Stimulated activated effector memory CD8-positive, alpha-beta T cell treated with anti-CD3 and anti-CD28 coated beads, Interleukin-12 subunit alpha, Interleukin-12 subunit beta, amount 100 ng/mL, for 72 hours (primary cell): Measurements from ENCODE around the gene CDYL2.

Experiments used
- ATAC-seq: fragments of 150-1000 bp; cut with Tn5 transposase; 2 replicates; pipeline ENCODE4 v1.10.0; 2021
- DNase-seq, 2 donors: peaks; one replicate each; pipeline ENCODE4 v3.0.0; 2021 to 2022; ENCODE audit warnings: low spot score in 2 of 2
- H3K27ac Mint-ChIP-seq: one replicate; pipeline ENCODE4 v1.8.0; 2022; ENCODE audit warnings: mild to moderate bottlenecking, mixed read lengths
- H3K36me3 Mint-ChIP-seq: one replicate; pipeline ENCODE4 v1.8.0; 2022; ENCODE audit warnings: mild to moderate bottlenecking, mixed read lengths
- H3K4me1 Mint-ChIP-seq: one replicate; pipeline ENCODE4 v1.8.0; 2022; ENCODE audit warnings: mixed read lengths
- H3K4me3 Mint-ChIP-seq: one replicate; pipeline ENCODE4 v1.8.0; 2022; ENCODE audit warnings: mild to moderate bottlenecking, mixed read lengths
- H3K9me3 Mint-ChIP-seq: one replicate; pipeline ENCODE4 v1.8.0; 2022; ENCODE audit warnings: mixed read lengths

Gene CDYL2

GRCh38 chr16:80627108-80627507, 177.3 kb downstream of the CDYL2 start:
- Mint-ChIP-seq H3K36me3 (no peaks in the 10 kb centered on the region), H3K4me3 (no peak overlapping the region), H3K9me3 (no peaks in the 10 kb centered on the region), H3K4me1 (no peaks in the 10 kb centered on the region), H3K27ac (no peak overlapping the region)
- peak; percentile 42 for ATAC-seq
- no peak for DNase-seq

- no peak for DNase-seq
- ATAC-seq = no peak
- no peak overlapping the region for H3K4me3 Mint-ChIP-seq
- no peak overlapping the region for H3K27ac Mint-ChIP-seq
- H3K4me1 Mint-ChIP-seq = no peaks in the 10 kb centered on the region
- no peaks in the 10 kb centered on the region for H3K36me3 Mint-ChIP-seq
- H3K9me3 Mint-ChIP-seq = no peaks in the 10 kb centered on the region
Measured at GRCh38 chr16:80623376-80623775, 181.0 kb downstream of the CDYL2 start.

GRCh38 chr16:80622007-80622406, 182.4 kb downstream of the CDYL2 start:
- DNase-seq (no peak), ATAC-seq (no peak)
- Mint-ChIP-seq H3K36me3 (no peaks in the 10 kb centered on the region), H3K4me3 (no peak overlapping the region), H3K4me1 (no peaks in the 10 kb centered on the region), H3K27ac (no peak overlapping the region), H3K9me3 (no peaks in the 10 kb centered on the region)

- Mint-ChIP-seq H3K9me3 (no peaks in the 10 kb centered on the region), H3K27ac (no peak overlapping the region), H3K36me3 (no peaks in the 10 kb centered on the region), H3K4me1 (no peaks in the 10 kb centered on the region), H3K4me3 (no peak overlapping the region)
- DNase-seq = peak in 1 of 2 donors; percentile 26
- ATAC-seq = no peak
Measured at GRCh38 chr16:80620736-80621605, 183.4 kb downstream of the CDYL2 start.

- Mint-ChIP-seq H3K27ac (no peak overlapping the region), H3K4me3 (no peak overlapping the region), H3K4me1 (no peaks in the 10 kb centered on the region), H3K9me3 (no peaks in the 10 kb centered on the region), H3K36me3 (no peaks in the 10 kb centered on the region)
- DNase-seq (no peak), ATAC-seq (no peak)
Measured at GRCh38 chr16:80619824-80620223, 184.6 kb downstream of the CDYL2 start.

- H3K27ac Mint-ChIP-seq = no peak overlapping the region
- no peak for ATAC-seq
Measured at GRCh38 chr16:80618862-80619648, 185.3 kb downstream of the CDYL2 start.

GRCh38 chr16:80616362-80616761, 188.0 kb downstream of the CDYL2 start:
- Mint-ChIP-seq H3K4me1 (no peaks in the 10 kb centered on the region), H3K36me3 (no peaks in the 10 kb centered on the region), H3K9me3 (no peaks in the 10 kb centered on the region), H3K27ac (no peak overlapping the region), H3K4me3 (no peak overlapping the region)
- no peak for ATAC-seq
- DNase-seq = no peak

More at GRCh38 chr16:80618862-80619648, 185.3 kb downstream of the CDYL2 start:
- H3K36me3 Mint-ChIP-seq = no peaks in the 10 kb centered on the region
- H3K9me3 Mint-ChIP-seq = no peaks in the 10 kb centered on the region
- H3K4me3 Mint-ChIP-seq = no peak overlapping the region
- H3K4me1 Mint-ChIP-seq = no peaks in the 10 kb centered on the region
- no peak for DNase-seq

- no peak overlapping the region for H3K4me3 Mint-ChIP-seq
- H3K36me3 Mint-ChIP-seq = no peaks in the 10 kb centered on the region
- ATAC-seq = no peak
Measured at GRCh38 chr16:80615735-80616134, 188.7 kb downstream of the CDYL2 start.

GRCh38 chr16:80614908-80615671, 189.3 kb downstream of the CDYL2 start:
- no peak overlapping the region for H3K27ac Mint-ChIP-seq
- ATAC-seq (no peak), DNase-seq (no peak)
- no peaks in the 10 kb centered on the region for H3K9me3 Mint-ChIP-seq
- no peaks in the 10 kb centered on the region for H3K36me3 Mint-ChIP-seq
- no peak overlapping the region for H3K4me3 Mint-ChIP-seq
- H3K4me1 Mint-ChIP-seq = no peaks in the 10 kb centered on the region

More at GRCh38 chr16:80615735-80616134, 188.7 kb downstream of the CDYL2 start:
- no peaks in the 10 kb centered on the region for H3K9me3 Mint-ChIP-seq
- H3K4me1 Mint-ChIP-seq = no peaks in the 10 kb centered on the region
- no peak for DNase-seq
- H3K27ac Mint-ChIP-seq = no peak overlapping the region

GRCh38 chr16:80612461-80613017, 191.9 kb downstream of the CDYL2 start:
- ATAC-seq = no peak
- H3K36me3 Mint-ChIP-seq = no peaks in the 10 kb centered on the region
- no peak overlapping the region for H3K4me3 Mint-ChIP-seq
- DNase-seq = no peak
- no peak overlapping the region for H3K27ac Mint-ChIP-seq
- H3K9me3 Mint-ChIP-seq = no peaks in the 10 kb centered on the region
- H3K4me1 Mint-ChIP-seq = peaks cover under 1% of the 10 kb centered on the region

GRCh38 chr16:80611930-80612327, 192.5 kb downstream of the CDYL2 start:
- DNase-seq (no peak), ATAC-seq (no peak)
- peaks cover 7% of the 10 kb centered on the region for H3K4me1 Mint-ChIP-seq
- H3K4me3 Mint-ChIP-seq = no peak overlapping the region
- no peaks in the 10 kb centered on the region for H3K36me3 Mint-ChIP-seq
- peaks cover under 1% of the 10 kb centered on the region for H3K9me3 Mint-ChIP-seq
- no peak overlapping the region for H3K27ac Mint-ChIP-seq

GRCh38 chr16:80611171-80611929, 193.0 kb downstream of the CDYL2 start:
- no peak overlapping the region for H3K27ac Mint-ChIP-seq
- no peak for DNase-seq
- H3K4me1 Mint-ChIP-seq = peaks cover 13% of the 10 kb centered on the region
- H3K36me3 Mint-ChIP-seq = peaks cover 4% of the 10 kb centered on the region
- no peak overlapping the region for H3K4me3 Mint-ChIP-seq
- H3K9me3 Mint-ChIP-seq = peaks cover 5% of the 10 kb centered on the region
- ATAC-seq = no peak

- H3K4me1 Mint-ChIP-seq = peaks cover 16% of the 10 kb centered on the region
- H3K4me3 Mint-ChIP-seq = no peak overlapping the region
- H3K27ac Mint-ChIP-seq = no peak overlapping the region
- peaks cover 7% of the 10 kb centered on the region for H3K9me3 Mint-ChIP-seq
- H3K36me3 Mint-ChIP-seq = peaks cover 6% of the 10 kb centered on the region
- no peak for DNase-seq
- no peak for ATAC-seq
Measured at GRCh38 chr16:80610481-80611156, 193.8 kb downstream of the CDYL2 start.

GRCh38 chr16:80608946-80609345, 195.5 kb downstream of the CDYL2 start:
- Mint-ChIP-seq H3K4me1 (peaks cover 21% of the 10 kb centered on the region), H3K27ac (peak overlapping the region; percentile 35), H3K9me3 (peaks cover 7% of the 10 kb centered on the region), H3K4me3 (no peak overlapping the region), H3K36me3 (peaks cover 12% of the 10 kb centered on the region)
- no peak for ATAC-seq
- DNase-seq = no peak
